HepG2 (cell line): ENCODE results near the gene ARHGAP32. TPM values are rescaled to one million over a fixed set of nuclear protein-coding genes. Genes with fewer than 3 reads are reported as not detected.

Source experiments
- ATAC-seq: fragments of 200-7000 bp; cut with Tn5 transposase; 3 replicates; pipeline ENCODE4 v1.9.1; 2020; ENCODE audit warnings: mild to moderate bottlenecking, moderate library complexity
- BruUV-seq: library from RNA; stranded (reverse); fragments of 400-500 nt; replicated peaks from 2 replicates; lab custom pipeline; 2021; lab: Mats Ljungman, UMichigan
- CTCF ChIA-PET: fragments of 300-600 bp; formaldehyde crosslinking; extraction: SDS; loops from one replicate; lab custom pipeline; 2021; ENCODE audit warnings: low total read pairs, inconsistent platforms, low intra/inter-chr PET ratio; lab: Yijun Ruan, JAX
- POLR2A ChIA-PET: fragments of 350-600 bp; sonication (Branson Sonifier 250); formaldehyde crosslinking; loops from one replicate; lab custom pipeline; 2020; ENCODE audit warnings: antibody characterized with exemption, inconsistent platforms; lab: Yijun Ruan, JAX
- DNase-seq: peaks from one replicate; pipeline ENCODE4 v3.0.0-alpha.2; 2015; ENCODE audit warnings: low spot score
- FAIRE-seq: peaks from 3 replicates; lab custom pipeline; 2011; peaks lifted over from hg19 to GRCh38; lab: Jason Lieb, UNC
- H2AFZ ChIP-seq: one replicate; pipeline ENCODE4 v1.6.1; 2011; ENCODE audit warnings: low read length, inconsistent platforms
- H3K27ac ChIP-seq: fragments of 300-600 bp; 3 replicates; pipeline ENCODE4 v1.8.0; 2011; ENCODE audit warnings: mixed run types, mild to moderate bottlenecking, mixed read lengths, low read length, inconsistent platforms; ENCODE audit not compliant: insufficient read depth; ENCODE audit errors: extremely low read length
- H3K27me3 ChIP-seq, 2 experiments: fragments of 200-600 bp in 1 of 2; 2 replicates in 1 of 2; 3 replicates in 1 of 2; pipeline versions ENCODE4 v1.6.0 to v1.8.0; 2011; ENCODE audit warnings: low read length in 2 of 2, mild to moderate bottlenecking in 2 of 2, moderate library complexity in 2 of 2, inconsistent platforms in 1 of 2; ENCODE audit not compliant: insufficient read depth in 2 of 2, control insufficient read depth in 1 of 2
- H3K36me3 ChIP-seq, 2 experiments: fragments of 200-600 bp in 1 of 2; replicated peaks in 1 of 2; 2 replicates in 1 of 2; 3 replicates in 1 of 2; pipeline versions ENCODE4 v1.5.1 to v1.8.0; 2011; ENCODE audit warnings: low read length in 2 of 2, inconsistent platforms in 1 of 2; ENCODE audit not compliant: insufficient read depth in 2 of 2, control insufficient read depth in 1 of 2
- H3K4me1 ChIP-seq: 2 replicates; pipeline ENCODE4 v1.5.1; 2012; ENCODE audit warnings: low read length, inconsistent platforms; ENCODE audit not compliant: insufficient read depth
- H3K4me2 ChIP-seq: 2 replicates; pipeline ENCODE4 v1.6.0; 2011; ENCODE audit warnings: low read depth, low read length, inconsistent platforms
- H3K4me3 ChIP-seq, 3 experiments: fragments of 200-600 bp in 1 of 3; sonication (generic), shearing (Covaris generic) in 1 of 3; replicated peaks in 1 of 3; 2 replicates each; pipeline ENCODE4 v1.5.1; 2011 to 2016; ENCODE audit warnings: low read length in 3 of 3, inconsistent platforms in 2 of 3, low read depth in 2 of 3, mild to moderate bottlenecking in 2 of 3, control low read depth in 1 of 3, mixed read lengths in 1 of 3; ENCODE audit not compliant: insufficient read depth in 1 of 3
- H3K79me2 ChIP-seq: one replicate; pipeline ENCODE4 v1.6.1; 2011; ENCODE audit warnings: low read length, inconsistent platforms; ENCODE audit not compliant: insufficient read depth
- H3K9ac ChIP-seq: 2 replicates; pipeline ENCODE4 v1.6.0; 2011; ENCODE audit warnings: mild to moderate bottlenecking, low read depth, low read length, inconsistent platforms; ENCODE audit not compliant: insufficient read depth
- H3K9me3 ChIP-seq: 2 replicates; pipeline ENCODE4 v1.5.1; 2012; ENCODE audit warnings: mild to moderate bottlenecking, low read length
- H4K20me1 ChIP-seq: 2 replicates; pipeline ENCODE4 v1.6.0; 2011; ENCODE audit warnings: inconsistent platforms, mild to moderate bottlenecking, low read length, moderate library complexity; ENCODE audit not compliant: insufficient read depth
- BCL3 ChIP-seq: sonication (generic); formaldehyde crosslinking; IDR thresholded peaks from 2 replicates; pipeline ENCODE4 v1.5.1; 2020; ENCODE audit warnings: mild to moderate bottlenecking, missing genetic modification reagents, moderate library complexity
- FLYWCH1 ChIP-seq: sonication (generic); formaldehyde crosslinking; IDR thresholded peaks from 2 replicates; pipeline ENCODE4 v1.8.1; 2023; ENCODE audit warnings: mild to moderate bottlenecking, missing genetic modification reagents
- JUN ChIP-seq: sonication (generic); formaldehyde crosslinking; IDR thresholded peaks from 2 replicates; pipeline ENCODE4 v1.4.0; 2020; ENCODE audit warnings: mild to moderate bottlenecking, missing genetic modification reagents
- KDM5A ChIP-seq: fragments of 200-600 bp; sonication (generic); IDR thresholded peaks from 2 replicates; pipeline ENCODE4 v1.7.0; 2018; ENCODE audit warnings: antibody characterized with exemption, mild to moderate bottlenecking, low read length, borderline replicate concordance
- MXD1 ChIP-seq: sonication (generic); formaldehyde crosslinking; IDR thresholded peaks from 2 replicates; pipeline ENCODE4 v1.4.0; 2020; ENCODE audit warnings: mild to moderate bottlenecking, missing genetic modification reagents
- POGK ChIP-seq: sonication (generic); formaldehyde crosslinking; conservative IDR thresholded peaks from 2 replicates; pipeline ENCODE4 v1.8.0; 2022; ENCODE audit warnings: mild to moderate bottlenecking, moderate library complexity, missing genetic modification reagents
- RARG ChIP-seq: sonication (generic); formaldehyde crosslinking; IDR thresholded peaks from 2 replicates; pipeline ENCODE4 v1.4.0; 2020; ENCODE audit warnings: low read depth, mild to moderate bottlenecking, missing genetic modification reagents
- ZGPAT ChIP-seq: IDR thresholded peaks from 2 replicates; pipeline ENCODE4 v1.6.1; 2016; ENCODE audit warnings: mild to moderate bottlenecking
- ZNF225 ChIP-seq: sonication (generic); formaldehyde crosslinking; IDR thresholded peaks from 2 replicates; pipeline ENCODE4 v1.4.0; 2020; ENCODE audit warnings: mild to moderate bottlenecking, missing genetic modification reagents
- ZNF510 ChIP-seq: sonication (generic); formaldehyde crosslinking; IDR thresholded peaks from 2 replicates; pipeline ENCODE4 v1.4.0; 2020; ENCODE audit warnings: low read depth, mild to moderate bottlenecking, missing genetic modification reagents
- ZSCAN21 ChIP-seq: sonication (generic); formaldehyde crosslinking; IDR thresholded peaks from 2 replicates; pipeline ENCODE4 v1.8.0; 2022; ENCODE audit warnings: mild to moderate bottlenecking, missing genetic modification reagents, moderate library complexity, borderline replicate concordance
- ZSCAN25 ChIP-seq: sonication (generic); formaldehyde crosslinking; IDR thresholded peaks from 2 replicates; pipeline ENCODE4 v1.8.0; 2022; ENCODE audit warnings: mild to moderate bottlenecking, missing genetic modification reagents
- WGBS: methylation state at CpG from one replicate; pipeline ENCODE4 v1.1.6; 2017; ENCODE audit warnings: low lambda C conversion rate; 5-methylcytosine and 5-hydroxymethylcytosine counted together
- in situ Hi-C: cut with HindIII; loops from 2 replicates; pipeline ENCODE4 v1.10.0; 2017; ENCODE audit warnings: low pct_unique_long_range_greater_than_20kb; ENCODE audit not compliant: extremely low pct_ligation_motif_present
- intact Hi-C: fragments of 100-400 bp; cut with micrococcal nuclease; formaldehyde crosslinking; loops from one replicate; pipeline ENCODE4 v1.10.0; 2022; ENCODE audit not compliant: unreplicated experiment
- polyA plus RNA-seq, 8 experiments: library from polyadenylated mRNA; depleted of rRNA in 3 of 8; stranded (reverse) in 7 of 8; unstranded in 1 of 8; fragments of >200 nt; fragmentation: Illumina TruSeq in 4 of 8; extraction: Trizol in 4 of 8; gene quantifications; 2 replicates each; pipeline versions ENCODE4 v1.2.1 to v1.2.3, GENCODE V29; 2011 to 2016; ENCODE audit warnings: low read depth in 4 of 8, missing spikeins in 1 of 8, mixed read lengths in 1 of 8; ENCODE audit not compliant: insufficient read depth in 1 of 8
- total RNA-seq, 5 experiments: library from RNA; depleted of rRNA; stranded (reverse); fragments of >200 nt; fragmentation: Illumina TruSeq; extraction: Trizol; gene quantifications; 2 replicates each; pipeline ENCODE4 v1.2.3, GENCODE V29; 2016; ENCODE audit warnings: low read depth in 1 of 5

The ARHGAP32 gene
- total and polyA plus RNA-seq, 2 of the 13 experiments (the other 11 are each of a cell fraction or from before 2014, with no cell fraction given) = 6.3 to 8.2 TPM

- TF ChIP-seq ZNF510 (CRISPR knock-in tag) (no peak), FLYWCH1 (CRISPR knock-in tag) (no peak), RARG (CRISPR knock-in tag) (no peak), ZSCAN25 (CRISPR knock-in tag) (no peak), ZGPAT (CRISPR knock-in tag) (no peak)
- TF ChIP-seq, all 625 proteins: peak for 0
Measured at GRCh38 chr11:129042503-129042902, 149.6 kb downstream of the ARHGAP32 start (continued).

- no peak overlapping the region for H3K4me3 ChIP-seq
- 97% methylated on average over 3 of the region's 3 CpGs for WGBS
- intact Hi-C loops = no loop called here
- H3K4me2 ChIP-seq = no peak overlapping the region
- no peaks in the 10 kb centered on the region for H3K4me1 ChIP-seq
- ATAC-seq (no peak), FAIRE-seq (no peak), DNase-seq (no peak)
- no peaks in the 10 kb centered on the region for H3K27me3 ChIP-seq
- ChIA-PET CTCF (no interaction called here), POLR2A (no interaction called here)
- H2AFZ ChIP-seq = no peak overlapping the region
- no peak overlapping the region for H3K27ac ChIP-seq
- no peaks in the 10 kb centered on the region for H3K9me3 ChIP-seq
- no peak overlapping the region for H3K9ac ChIP-seq
- no TSS peak for BruUV-seq
- in situ Hi-C loops = no loop called here
- no peak for TF ChIP-seq ZSCAN21
- TF ChIP-seq, all 625 proteins: peak for 0
- peaks cover 0 to 8% of the 10 kb centered on the region in 2 experiments; a peak in 1 of 5 replicates for H3K36me3 ChIP-seq
- no peaks in the 10 kb centered on the region for H3K79me2 ChIP-seq
- no peaks in the 10 kb centered on the region for H4K20me1 ChIP-seq
Measured at GRCh38 chr11:129041611-129042018, 150.5 kb downstream of the ARHGAP32 start.

- FAIRE-seq (no peak), ATAC-seq (no peak), DNase-seq (no peak)
- Histone ChIP-seq H3K27ac (no peak overlapping the region), H2AFZ (no peak overlapping the region), H3K4me1 (no peaks in the 10 kb centered on the region), H3K9ac (no peak overlapping the region), H3K4me3 (no peak overlapping the region), H4K20me1 (no peaks in the 10 kb centered on the region), H3K4me2 (no peak overlapping the region), H3K79me2 (no peaks in the 10 kb centered on the region), H3K36me3 (peaks cover 0 to 8% of the 10 kb centered on the region in 2 experiments; a peak in 1 of 5 replicates), H3K27me3 (no peaks in the 10 kb centered on the region), H3K9me3 (no peaks in the 10 kb centered on the region)
- CTCF ChIA-PET = no interaction called here
- TF ChIP-seq KDM5A = no peak
- no peak for TF ChIP-seq ZNF225
- TF ChIP-seq JUN (CRISPR knock-in tag) = no peak
- TF ChIP-seq POGK (CRISPR knock-in tag) = no peak
- no peak for TF ChIP-seq BCL3 (CRISPR knock-in tag)
- TF ChIP-seq MXD1 (CRISPR knock-in tag) = no peak
- BruUV-seq = no TSS peak
- intact Hi-C loops (no loop called here), in situ Hi-C loops (no loop called here)
- POLR2A ChIA-PET = no interaction called here
Measured at GRCh38 chr11:129040934-129041333, 151.2 kb downstream of the ARHGAP32 start.
